Liver (tissue), 9 donors: ENCODE results near the gene FLAD1. TPM values are rescaled to one million over a fixed set of nuclear protein-coding genes. Genes with fewer than 3 reads are reported as not detected.

Experiments
- DNase-seq: peaks from one replicate; pipeline ENCODE4 v3.0.0-alpha.2; 2017; ENCODE audit warnings: low spot score
- H3K27ac ChIP-seq, 2 donors: one replicate each; pipeline ENCODE4 v1.7.0; 2013; ENCODE audit warnings: inconsistent platforms in 2 of 2, low read length in 2 of 2, control low read depth in 1 of 2, low read depth in 1 of 2, mild to moderate bottlenecking in 1 of 2
- H3K27me3 ChIP-seq, 4 donors: one replicate each; pipeline versions ENCODE4 v1.6.1 to v1.7.0; 2013; ENCODE audit warnings: low read length in 3 of 4, inconsistent platforms in 1 of 4, mild to moderate bottlenecking in 1 of 4, moderate library complexity in 1 of 4; ENCODE audit not compliant: control insufficient read depth in 4 of 4, insufficient read depth in 4 of 4
- H3K36me3 ChIP-seq, 4 donors: one replicate each; pipeline versions ENCODE4 v1.6.1 to v1.7.0; 2013; ENCODE audit warnings: low read length in 3 of 4, mild to moderate bottlenecking in 3 of 4, low read depth in 1 of 4, moderate library complexity in 1 of 4; ENCODE audit not compliant: control insufficient read depth in 4 of 4, insufficient read depth in 3 of 4
- H3K4me1 ChIP-seq, 4 donors: one replicate each; pipeline versions ENCODE4 v1.6.1 to v1.7.0; 2013; ENCODE audit warnings: low read length in 3 of 4, mild to moderate bottlenecking in 3 of 4, moderate library complexity in 1 of 4; ENCODE audit not compliant: control insufficient read depth in 4 of 4, insufficient read depth in 4 of 4
- H3K4me3 ChIP-seq, 3 donors: one replicate each; pipeline versions ENCODE4 v1.6.1 to v1.7.0; 2013; ENCODE audit warnings: low read length in 3 of 3, control low read depth in 1 of 3, low read depth in 1 of 3, mild to moderate bottlenecking in 1 of 3
- H3K9ac ChIP-seq, 2 donors: one replicate each; pipeline ENCODE4 v1.7.0; 2013; ENCODE audit warnings: low read length in 2 of 2, mild to moderate bottlenecking in 2 of 2, moderate library complexity in 2 of 2, control low read depth in 1 of 2, low read depth in 1 of 2
- H3K9me3 ChIP-seq, 4 donors: one replicate each; pipeline versions ENCODE4 v1.6.1 to v1.7.0; 2013; ENCODE audit warnings: low read length in 3 of 4; ENCODE audit not compliant: control insufficient read depth in 4 of 4
- ATF3 ChIP-seq: IDR thresholded peaks from 2 replicates; pipeline ENCODE4 v1.6.1; 2016; ENCODE audit warnings: antibody characterized with exemption
- CTCF ChIP-seq: fragments of 150-350 bp; IDR thresholded peaks from 2 replicates; pipeline ENCODE4 v1.5.1; 2017; ENCODE audit warnings: improper control_type of control experiment, low read depth, low read length; ENCODE audit not compliant: missing input control
- EGR1 ChIP-seq, 2 donors: IDR thresholded peaks; 2 replicates each; pipeline ENCODE4 v1.6.1; 2016 to 2018; ENCODE audit warnings: antibody characterized with exemption in 2 of 2, low read depth in 2 of 2
- FOXA1 ChIP-seq: IDR thresholded peaks from 2 replicates; pipeline ENCODE4 v1.6.1; 2016; ENCODE audit warnings: antibody characterized with exemption
- FOXA2 ChIP-seq: IDR thresholded peaks from 2 replicates; pipeline ENCODE4 v1.6.1; 2016; ENCODE audit warnings: antibody characterized with exemption
- GABPA ChIP-seq, 2 donors: IDR thresholded peaks in 1 of 2; conservative IDR thresholded peaks in 1 of 2; 2 replicates each; pipeline ENCODE4 v1.6.1; 2016; ENCODE audit warnings: antibody characterized with exemption in 2 of 2, mild to moderate bottlenecking in 1 of 2, moderate library complexity in 1 of 2
- HNF4A ChIP-seq, 2 donors: conservative IDR thresholded peaks; 2 replicates each; pipeline ENCODE4 v1.6.1; 2016; ENCODE audit warnings: antibody characterized with exemption in 2 of 2, mild to moderate bottlenecking in 2 of 2
- HNF4G ChIP-seq: IDR thresholded peaks from 2 replicates; pipeline ENCODE4 v1.6.1; 2016; ENCODE audit warnings: antibody characterized with exemption
- JUND ChIP-seq, 2 donors: IDR thresholded peaks; 2 replicates each; pipeline ENCODE4 v1.6.1; 2016; ENCODE audit warnings: antibody characterized with exemption in 2 of 2
- MAX ChIP-seq: IDR thresholded peaks from 2 replicates; pipeline ENCODE4 v1.6.1; 2016; ENCODE audit warnings: antibody characterized with exemption
- NR2F2 ChIP-seq: IDR thresholded peaks from 2 replicates; pipeline ENCODE4 v1.6.1; 2016; ENCODE audit warnings: antibody characterized with exemption
- RAD21 ChIP-seq, 2 donors: IDR thresholded peaks; 2 replicates each; pipeline ENCODE4 v1.6.1; 2016; ENCODE audit warnings: antibody characterized with exemption in 2 of 2, mild to moderate bottlenecking in 2 of 2
- REST ChIP-seq: IDR thresholded peaks from 2 replicates; pipeline ENCODE4 v1.6.1; 2016; ENCODE audit warnings: antibody characterized with exemption, mild to moderate bottlenecking
- RXRA ChIP-seq, 2 donors: IDR thresholded peaks; 2 replicates each; pipeline ENCODE4 v1.6.1; 2017 to 2018; ENCODE audit warnings: antibody characterized with exemption in 2 of 2, mild to moderate bottlenecking in 1 of 2
- SP1 ChIP-seq: IDR thresholded peaks from 2 replicates; pipeline ENCODE4 v1.6.1; 2018; ENCODE audit warnings: antibody characterized with exemption, mild to moderate bottlenecking
- TAF1 ChIP-seq: conservative IDR thresholded peaks from 2 replicates; pipeline ENCODE4 v1.6.1; 2016; ENCODE audit warnings: antibody characterized with exemption, mild to moderate bottlenecking
- YY1 ChIP-seq: IDR thresholded peaks from 2 replicates; pipeline ENCODE4 v1.6.1; 2016; ENCODE audit warnings: antibody characterized with exemption, mild to moderate bottlenecking
- ZBTB33 ChIP-seq: IDR thresholded peaks from 2 replicates; pipeline ENCODE4 v1.6.1; 2016; ENCODE audit warnings: antibody characterized with exemption
- WGBS: extraction: QIAGEN DNeasy Blood & Tissue Kit; methylation state at CpG from one replicate; pipeline ENCODE4 v1.1.7; 2013; 5-methylcytosine and 5-hydroxymethylcytosine counted together
- polyA plus RNA-seq, 2 donors: library from polyadenylated mRNA; stranded (reverse) in 1 of 2; unstranded in 1 of 2; fragments of 200-250 nt in 1 of 2; fragments of >200 nt in 1 of 2; fragmentation: Nextera tagmentation in 1 of 2; extraction: Ambion mirVana in 1 of 2; gene quantifications; one replicate each; pipeline versions ENCODE4 v1.2.1 to v1.2.3, GENCODE V29; 2013 to 2015
- total RNA-seq, 2 donors: library from RNA; depleted of rRNA; stranded (reverse); fragments of >200 nt; gene quantifications; one replicate each; pipeline ENCODE4 v1.2.3, GENCODE V29; 2014
- donor health status: healthy.
- donor health status: healthy.
- donor health status: healthy.
- donor health status: healthy.
- donor health status: healthy.

FLAD1 gene
- total and polyA plus RNA-seq, 4 donors, result 10.4 to 31.6 (median 22.5) TPM

GRCh38 chr1:155032886-155033285 is 49.7 kb downstream of the FLAD1 start:
- Histone ChIP-seq H3K36me3 (no peaks in the 10 kb centered on the region), H3K27ac (no peak overlapping the region), H3K27me3 (no peaks in the 10 kb centered on the region), H3K9me3 (no peaks in the 10 kb centered on the region), H3K4me3 (no peak overlapping the region), H3K4me1 (peaks cover 0 to under 1% (median 0%) of the 10 kb centered on the region in 4 donors), H3K9ac (no peak overlapping the region)
- DNase-seq, result no peak
- TF ChIP-seq REST (no peak), RXRA (IDR thresholded peaks at IDR 0.05) (no peak), NR2F2 (no peak), TAF1 (no peak), HNF4A (conservative IDR thresholded peaks at IDR 0.05) (no peak), CTCF (no peak), RAD21 (IDR thresholded peaks at IDR 0.05) (no peak), SP1 (no peak), JUND (IDR thresholded peaks at IDR 0.05) (no peak), FOXA2 (no peak), MAX (no peak), YY1 (no peak), ZBTB33 (no peak), GABPA (IDR thresholded peaks at IDR 0.05 in 1 of 2, conservative IDR thresholded peaks at IDR 0.05 in 1 of 2) (no peak), HNF4G (no peak)
- 95% methylated on average over 12 of the region's 12 CpGs for WGBS

GRCh38 chr1:155033524-155033923 is 50.4 kb downstream of the FLAD1 start, which contains the start of the genes DCST1 and DCST2:
TSS of gene DCST1 (plus strand) at chr1:155033824. CDS start at chr1:155034037, 213 bp downstream.
TSS of gene DCST2 (minus strand) at chr1:155033781. CDS start at chr1:155033701, 80 bp downstream.
- no peak within 1 kb of the TSS for H3K27ac ChIP-seq
- H3K36me3 ChIP-seq, result no peaks in the 10 kb centered on the region
- H3K4me1 ChIP-seq, result peaks cover 0 to 7% (median 2%) of the 10 kb centered on the region in 4 donors
- no peak within 1 kb of the TSS for H3K9ac ChIP-seq
- DNase-seq, result no peak
- no peaks in the 10 kb centered on the region for H3K27me3 ChIP-seq
- 95% methylated on average over 9 of the region's 9 CpGs for WGBS
- H3K4me3 ChIP-seq, result no peak within 1 kb of the TSS
- no peaks in the 10 kb centered on the region for H3K9me3 ChIP-seq
- TF ChIP-seq FOXA2 (no peak), FOXA1 (no peak), GABPA (IDR thresholded peaks at IDR 0.05 in 1 of 2, conservative IDR thresholded peaks at IDR 0.05 in 1 of 2) (no peak), HNF4A (conservative IDR thresholded peaks at IDR 0.05) (no peak), YY1 (no peak), ATF3 (no peak), HNF4G (no peak), MAX (no peak), CTCF (no peak), EGR1 (IDR thresholded peaks at IDR 0.05; ENCODE audit: low read depth in 2 of 2) (no peak), NR2F2 (no peak), SP1 (no peak), RXRA (IDR thresholded peaks at IDR 0.05) (no peak), TAF1 (no peak), REST (no peak)
